ENCODE results near the gene DNTTIP2.
"Not testable (repeated sequence)": the region's sequence is repeated elsewhere in the genome, so short reads cannot be mapped to it uniquely, and the experiment has no call there.

DNA sequence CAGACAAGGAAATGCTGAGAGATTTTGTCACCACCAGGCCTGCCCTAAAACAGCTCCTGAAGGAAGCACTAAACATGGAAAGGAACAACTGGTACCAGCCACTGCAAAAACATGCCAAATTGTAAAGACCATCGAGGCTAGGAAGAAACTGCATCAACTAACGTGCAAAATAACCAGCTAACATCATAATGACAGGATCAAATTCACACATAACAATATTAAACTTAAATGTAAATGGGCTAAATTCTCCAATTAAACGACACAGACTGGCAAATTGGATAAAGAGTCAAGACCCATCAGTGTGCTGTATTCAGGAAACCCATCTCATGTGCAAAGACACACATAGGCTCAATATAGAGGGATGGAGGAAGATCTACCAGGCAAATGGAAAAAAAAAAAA lies 21.4 kb downstream of the DNTTIP2 start:
- TF ChIP-seq, protein P1, sequence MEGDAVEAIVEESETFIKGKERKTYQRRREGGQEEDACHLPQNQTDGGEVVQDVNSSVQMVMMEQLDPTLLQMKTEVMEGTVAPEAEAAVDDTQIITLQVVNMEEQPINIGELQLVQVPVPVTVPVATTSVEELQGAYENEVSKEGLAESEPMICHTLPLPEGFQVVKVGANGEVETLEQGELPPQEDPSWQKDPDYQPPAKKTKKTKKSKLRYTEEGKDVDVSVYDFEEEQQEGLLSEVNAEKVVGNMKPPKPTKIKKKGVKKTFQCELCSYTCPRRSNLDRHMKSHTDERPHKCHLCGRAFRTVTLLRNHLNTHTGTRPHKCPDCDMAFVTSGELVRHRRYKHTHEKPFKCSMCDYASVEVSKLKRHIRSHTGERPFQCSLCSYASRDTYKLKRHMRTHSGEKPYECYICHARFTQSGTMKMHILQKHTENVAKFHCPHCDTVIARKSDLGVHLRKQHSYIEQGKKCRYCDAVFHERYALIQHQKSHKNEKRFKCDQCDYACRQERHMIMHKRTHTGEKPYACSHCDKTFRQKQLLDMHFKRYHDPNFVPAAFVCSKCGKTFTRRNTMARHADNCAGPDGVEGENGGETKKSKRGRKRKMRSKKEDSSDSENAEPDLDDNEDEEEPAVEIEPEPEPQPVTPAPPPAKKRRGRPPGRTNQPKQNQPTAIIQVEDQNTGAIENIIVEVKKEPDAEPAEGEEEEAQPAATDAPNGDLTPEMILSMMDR (IDR thresholded peaks at IDR 0.05): not testable (repeated sequence)
- TF ChIP-seq POLR2A (IDR thresholded peaks at IDR 0.05): not testable (repeated sequence)

All from adrenal gland (tissue), 5 donors.